H1 (cell line): ENCODE measurements around the gene TTC33.

Source experiments
- CBX5 ChIP-seq: fragments of 300-800, 300-1000 bp; sonication (generic); IDR thresholded peaks from 2 replicates; pipeline ENCODE4 v1.7.1; 2016; ENCODE audit warnings: antibody characterized with exemption, low read length, low read depth
- CHD1 ChIP-seq: IDR thresholded peaks from 2 replicates; pipeline ENCODE4 v1.6.1; 2012; ENCODE audit warnings: low read depth, low read length, improper control_type of control experiment
- EP300 ChIP-seq, 2 experiments: IDR thresholded peaks; 1 replicate in 1 of 2; 2 replicates in 1 of 2; pipeline ENCODE4 v1.6.1; 2011 to 2012; ENCODE audit warnings: low read depth in 2 of 2, low read length in 2 of 2, mild to moderate bottlenecking in 2 of 2, borderline replicate concordance in 1 of 2, inconsistent platforms in 1 of 2, moderate library complexity in 1 of 2
- EZH2 ChIP-seq: fragments of 200-600 bp; sonication (generic); IDR thresholded peaks from 2 replicates; pipeline ENCODE4 v1.7.1; 2012; ENCODE audit warnings: low read depth, mild to moderate bottlenecking, moderate library complexity, low read length, inconsistent platforms; ENCODE audit not compliant: severe bottlenecking
- JUND ChIP-seq: IDR thresholded peaks from 2 replicates; pipeline ENCODE4 v1.6.1; 2011; ENCODE audit warnings: mild to moderate bottlenecking, improper control_type of control experiment, low read length
- POLR2A ChIP-seq, 2 experiments: IDR thresholded peaks; 1 replicate in 1 of 2; 2 replicates in 1 of 2; pipeline ENCODE4 v1.6.1; 2011; ENCODE audit warnings: low read depth in 2 of 2, low read length in 2 of 2, mild to moderate bottlenecking in 2 of 2; ENCODE audit errors: control extremely low read depth in 1 of 2
- TEAD4 ChIP-seq: IDR thresholded peaks from 2 replicates; pipeline ENCODE4 v1.6.1; 2012; ENCODE audit warnings: low read depth, low read length, inconsistent platforms, mixed read lengths
- TF ChIP-seq, protein P1 (sequence below), 3 experiments: IDR thresholded peaks; 1 replicate in 2 of 3; 2 replicates in 1 of 3; pipeline versions ENCODE4 v1.5.1 to v1.6.1; 2011; ENCODE audit warnings: low read length in 3 of 3, mild to moderate bottlenecking in 3 of 3, inconsistent platforms in 2 of 3, low read depth in 1 of 3, moderate library complexity in 1 of 3; ENCODE audit not compliant: insufficient read depth in 1 of 3; ENCODE audit errors: control extremely low read depth in 1 of 3

- no peak for TF ChIP-seq POLR2A (IDR thresholded peaks at IDR 0.05; ENCODE audit: control extremely low read depth in 1 of 2, low read depth in 2 of 2, low read length in 2 of 2)
- TF ChIP-seq, protein P1, sequence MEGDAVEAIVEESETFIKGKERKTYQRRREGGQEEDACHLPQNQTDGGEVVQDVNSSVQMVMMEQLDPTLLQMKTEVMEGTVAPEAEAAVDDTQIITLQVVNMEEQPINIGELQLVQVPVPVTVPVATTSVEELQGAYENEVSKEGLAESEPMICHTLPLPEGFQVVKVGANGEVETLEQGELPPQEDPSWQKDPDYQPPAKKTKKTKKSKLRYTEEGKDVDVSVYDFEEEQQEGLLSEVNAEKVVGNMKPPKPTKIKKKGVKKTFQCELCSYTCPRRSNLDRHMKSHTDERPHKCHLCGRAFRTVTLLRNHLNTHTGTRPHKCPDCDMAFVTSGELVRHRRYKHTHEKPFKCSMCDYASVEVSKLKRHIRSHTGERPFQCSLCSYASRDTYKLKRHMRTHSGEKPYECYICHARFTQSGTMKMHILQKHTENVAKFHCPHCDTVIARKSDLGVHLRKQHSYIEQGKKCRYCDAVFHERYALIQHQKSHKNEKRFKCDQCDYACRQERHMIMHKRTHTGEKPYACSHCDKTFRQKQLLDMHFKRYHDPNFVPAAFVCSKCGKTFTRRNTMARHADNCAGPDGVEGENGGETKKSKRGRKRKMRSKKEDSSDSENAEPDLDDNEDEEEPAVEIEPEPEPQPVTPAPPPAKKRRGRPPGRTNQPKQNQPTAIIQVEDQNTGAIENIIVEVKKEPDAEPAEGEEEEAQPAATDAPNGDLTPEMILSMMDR (IDR thresholded peaks at IDR 0.05; ENCODE audit: control extremely low read depth in 1 of 3, insufficient read depth in 1 of 3, low read depth in 1 of 3, low read length in 3 of 3), result no peak
- no peak for TF ChIP-seq CHD1
- no peak for TF ChIP-seq TEAD4
- no peak for TF ChIP-seq JUND
- no peak for TF ChIP-seq EP300 (IDR thresholded peaks at IDR 0.05; ENCODE audit: borderline replicate concordance in 1 of 2, low read depth in 2 of 2, low read length in 2 of 2)
- no peak for TF ChIP-seq EZH2
- TF ChIP-seq CBX5, result no peak
These were observed 55.5 kb downstream of the TTC33 start for GRCh38 chr5:40700116-40700782.
